Neuronal stem cell (in vitro differentiated cells): ENCODE results near the gene RSU1.

Experiments used
- DNase-seq: peaks from one replicate; pipeline ENCODE4 v3.0.0-alpha.2; 2013; ENCODE audit warnings: low spot score
- H2AFZ ChIP-seq: one replicate; pipeline ENCODE4 v1.6.1; 2013; ENCODE audit warnings: mild to moderate bottlenecking, low read length, inconsistent platforms
- H2AK5ac ChIP-seq: 2 replicates; pipeline ENCODE4 v1.6.1; 2013; ENCODE audit warnings: low read depth, mild to moderate bottlenecking, inconsistent platforms, low read length, moderate library complexity, mixed read lengths
- H2BK120ac ChIP-seq: 2 replicates; pipeline ENCODE4 v1.6.1; 2013; ENCODE audit warnings: low read depth, mild to moderate bottlenecking, inconsistent platforms, low read length, moderate library complexity, mixed read lengths
- H2BK12ac ChIP-seq: one replicate; pipeline ENCODE4 v1.6.1; 2013; ENCODE audit warnings: low read length, inconsistent platforms
- H2BK15ac ChIP-seq: 2 replicates; pipeline ENCODE4 v1.6.1; 2013; ENCODE audit warnings: mild to moderate bottlenecking, low read length, inconsistent platforms, mixed read lengths
- H2BK5ac ChIP-seq: one replicate; pipeline ENCODE4 v1.6.1; 2013; ENCODE audit warnings: inconsistent platforms, mild to moderate bottlenecking, low read length, moderate library complexity
- H3K14ac ChIP-seq: one replicate; pipeline ENCODE4 v1.6.1; 2013; ENCODE audit warnings: low read length, inconsistent platforms
- H3K18ac ChIP-seq: 2 replicates; pipeline ENCODE4 v1.6.1; 2013; ENCODE audit warnings: low read length, inconsistent platforms
- H3K23ac ChIP-seq: 2 replicates; pipeline ENCODE4 v1.6.1; 2013; ENCODE audit warnings: low read depth, mild to moderate bottlenecking, mixed read lengths, low read length, inconsistent platforms; ENCODE audit not compliant: poor library complexity
- H3K27ac ChIP-seq: replicated peaks from 3 replicates; pipeline ENCODE4 v1.5.1; 2013; ENCODE audit warnings: low read length, inconsistent platforms
- H3K27me3 ChIP-seq, 3 experiments: 2 replicates each; pipeline ENCODE4 v1.6.1; 2013; ENCODE audit warnings: low read length in 3 of 3, mild to moderate bottlenecking in 2 of 3, inconsistent platforms in 1 of 3, low read depth in 1 of 3, mixed read lengths in 1 of 3, moderate library complexity in 1 of 3; ENCODE audit not compliant: control insufficient read depth in 3 of 3, insufficient read depth in 3 of 3
- H3K36me3 ChIP-seq, 2 donors: replicated peaks in 1 of 2; 2 replicates each; pipeline ENCODE4 v1.6.1; 2013; ENCODE audit warnings: low read length in 2 of 2; ENCODE audit not compliant: control insufficient read depth in 2 of 2, insufficient read depth in 2 of 2
- H3K4ac ChIP-seq: 2 replicates; pipeline ENCODE4 v1.6.1; 2013; ENCODE audit warnings: inconsistent platforms, mild to moderate bottlenecking, low read length, moderate library complexity
- H3K4me1 ChIP-seq, 2 donors: 1 replicate in 1 of 2; 2 replicates in 1 of 2; pipeline ENCODE4 v1.6.1; 2013; ENCODE audit warnings: low read length in 2 of 2, low read depth in 1 of 2; ENCODE audit not compliant: control insufficient read depth in 2 of 2, insufficient read depth in 1 of 2
- H3K4me2 ChIP-seq: one replicate; pipeline ENCODE4 v1.6.1; 2013; ENCODE audit warnings: mild to moderate bottlenecking, low read length, inconsistent platforms; ENCODE audit not compliant: insufficient read depth, poor library complexity, severe bottlenecking
- H3K4me3 ChIP-seq, 2 donors: 2 replicates each; pipeline ENCODE4 v1.5.1; 2013; ENCODE audit warnings: low read length in 2 of 2, mild to moderate bottlenecking in 2 of 2, inconsistent platforms in 1 of 2, moderate library complexity in 1 of 2
- H3K79me1 ChIP-seq: one replicate; pipeline ENCODE4 v1.6.1; 2013; ENCODE audit warnings: low read depth, mild to moderate bottlenecking, inconsistent platforms, low read length, moderate library complexity
- H3K9ac ChIP-seq: one replicate; pipeline ENCODE4 v1.6.1; 2013; ENCODE audit warnings: mild to moderate bottlenecking, low read depth, low read length, inconsistent platforms; ENCODE audit not compliant: poor library complexity
- H3K9me3 ChIP-seq, 2 donors: replicated peaks in 1 of 2; 2 replicates each; pipeline versions ENCODE3 to v1.6.1; 2013; ENCODE audit warnings: low read length in 2 of 2, mild to moderate bottlenecking in 2 of 2, inconsistent platforms in 1 of 2, low read depth in 1 of 2, mixed read lengths in 1 of 2, moderate library complexity in 1 of 2; ENCODE audit not compliant: control insufficient read depth in 2 of 2, insufficient read depth in 1 of 2
- H4K8ac ChIP-seq: one replicate; pipeline ENCODE4 v1.6.1; 2013; ENCODE audit warnings: low read depth, mild to moderate bottlenecking, inconsistent platforms, low read length, moderate library complexity
- H4K91ac ChIP-seq: one replicate; pipeline ENCODE4 v1.6.1; 2013; ENCODE audit warnings: low read length, low read depth, mild to moderate bottlenecking, inconsistent platforms; ENCODE audit not compliant: poor library complexity
- WGBS, 2 donors: extraction: QIAGEN DNeasy Blood & Tissue Kit; methylation state at CpG; one replicate each; pipeline ENCODE4 v1.1.7; 2013; ENCODE audit warnings: missing lambda C conversion rate in 2 of 2, mixed read lengths in 1 of 2; ENCODE audit not compliant: insufficient read length in 2 of 2, insufficient replicate concordance in 1 of 2; ENCODE audit errors: extremely low coverage in 2 of 2; 5-methylcytosine and 5-hydroxymethylcytosine counted together

RSU1 gene

DNA sequence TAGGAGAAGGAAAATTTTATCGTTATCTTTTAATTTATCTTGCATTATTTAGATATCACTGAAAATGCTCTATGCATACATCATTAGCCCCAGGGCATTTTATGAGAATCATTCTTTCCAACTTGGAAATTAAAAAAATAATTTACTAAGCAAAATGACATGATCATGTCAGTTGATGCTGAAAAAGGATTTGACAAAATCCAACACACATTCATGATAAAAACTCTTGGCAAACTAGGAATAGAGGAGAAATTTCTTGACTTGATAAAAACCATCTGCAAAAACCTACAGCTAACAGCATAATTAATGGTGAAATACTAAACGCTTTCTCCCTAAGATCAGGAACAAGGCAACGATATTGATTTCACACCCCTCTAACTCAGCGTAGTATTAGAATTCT lies 40.2 kb upstream of the RSU1 start:
- Histone ChIP-seq H3K9me3 (no peaks in the 10 kb centered on the region), H2AK5ac (no peak overlapping the region), H2BK15ac (no peak overlapping the region), H3K27me3 (no peaks in the 10 kb centered on the region), H3K18ac (no peak overlapping the region), H3K4me1 (peaks cover 2 to 14% of the 10 kb centered on the region in 2 donors), H3K4me3 (no peak overlapping the region), H2BK120ac (no peak overlapping the region), H4K8ac (no peak overlapping the region), H3K23ac (no peak overlapping the region), H3K27ac (no peak overlapping the region), H3K36me3 (no peaks in the 10 kb centered on the region), H2BK12ac (no peak overlapping the region), H2BK5ac (no peak overlapping the region), H2AFZ (no peak overlapping the region), H4K91ac (no peak overlapping the region), H3K79me1 (no peaks in the 10 kb centered on the region), H3K14ac (no peak overlapping the region), H3K4ac (no peak overlapping the region), H3K9ac (no peak overlapping the region), H3K4me2 (no peak overlapping the region)
- no peak for DNase-seq
- WGBS, 2 donors = no CpG with 5 or more reads among the region's 4 CpGs

DNA sequence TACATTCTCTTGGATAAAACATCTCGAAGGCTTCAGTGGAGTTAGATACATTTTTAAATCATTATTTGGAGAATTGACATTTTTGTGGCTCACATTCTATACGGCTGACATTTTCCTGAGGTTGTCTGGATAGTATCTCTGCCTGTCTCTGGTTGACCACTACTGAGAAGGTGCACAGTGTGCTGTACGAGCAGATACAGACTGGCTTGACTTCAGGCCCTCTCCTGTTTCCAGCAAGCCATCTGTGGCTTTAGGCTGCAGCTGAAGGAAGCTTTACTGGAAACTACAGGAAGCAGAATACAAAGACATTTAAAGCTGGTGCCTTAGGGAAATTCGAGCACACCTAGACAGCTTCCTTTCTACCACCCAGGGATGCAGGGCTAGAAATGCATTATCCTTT lies 39.3 kb upstream of the RSU1 start:
- no peaks in the 10 kb centered on the region for H3K27me3 ChIP-seq
- H3K9ac ChIP-seq = no peak overlapping the region
- no peaks in the 10 kb centered on the region for H3K79me1 ChIP-seq
- H2BK120ac ChIP-seq = no peak overlapping the region
- H2AFZ ChIP-seq = peak overlapping the region; percentile 73
- no peak overlapping the region for H3K4me2 ChIP-seq
- H3K9me3 ChIP-seq = no peaks in the 10 kb centered on the region
- H3K4me3 ChIP-seq = no peak overlapping the region
- no peak overlapping the region for H3K27ac ChIP-seq
- no peak overlapping the region for H2BK12ac ChIP-seq
- H3K36me3 ChIP-seq = no peaks in the 10 kb centered on the region
- H3K4me1 ChIP-seq = peaks cover 2 to 14% of the 10 kb centered on the region in 2 donors
- no peak overlapping the region for H2BK5ac ChIP-seq
- H3K14ac ChIP-seq = no peak overlapping the region
- no peak overlapping the region for H3K4ac ChIP-seq
- H4K8ac ChIP-seq = no peak overlapping the region
- H2BK15ac ChIP-seq = no peak overlapping the region
- no peak overlapping the region for H2AK5ac ChIP-seq
- WGBS, 2 donors = no CpG with 5 or more reads among the region's 4 CpGs
- no peak overlapping the region for H4K91ac ChIP-seq
- DNase-seq = no peak
- H3K23ac ChIP-seq = no peak overlapping the region
- no peak overlapping the region for H3K18ac ChIP-seq

DNA sequence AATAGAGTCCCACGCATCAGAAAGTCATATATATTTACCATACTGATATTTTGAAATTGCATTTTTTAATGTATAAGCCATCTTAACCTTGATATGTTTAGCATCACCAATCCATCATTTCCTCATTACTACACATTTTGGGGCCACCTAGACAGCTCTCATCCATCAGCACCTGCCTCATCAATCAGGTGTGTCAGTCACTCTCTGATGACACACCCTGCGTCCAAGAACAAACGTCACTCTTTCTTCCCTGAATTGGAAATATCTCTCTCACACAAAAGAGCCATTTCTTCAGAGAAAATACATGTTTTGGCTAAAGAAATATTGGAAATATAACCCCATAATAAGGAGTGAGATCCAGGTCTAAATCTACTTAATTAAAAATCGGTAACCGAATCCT lies 38.9 kb upstream of the RSU1 start:
- Histone ChIP-seq H3K27me3 (no peaks in the 10 kb centered on the region), H3K36me3 (no peaks in the 10 kb centered on the region), H3K79me1 (no peaks in the 10 kb centered on the region), H3K9ac (no peak overlapping the region), H3K23ac (no peak overlapping the region), H3K4me3 (no peak overlapping the region), H2BK12ac (no peak overlapping the region), H3K9me3 (no peaks in the 10 kb centered on the region), H2BK5ac (no peak overlapping the region), H2BK15ac (no peak overlapping the region), H4K91ac (no peak overlapping the region), H4K8ac (no peak overlapping the region), H2BK120ac (no peak overlapping the region), H2AFZ (peak overlapping the region; percentile 73), H3K4ac (no peak overlapping the region), H3K27ac (no peak overlapping the region), H3K18ac (no peak overlapping the region), H3K4me2 (no peak overlapping the region), H3K14ac (no peak overlapping the region), H3K4me1 (peaks cover 2 to 14% of the 10 kb centered on the region in 2 donors), H2AK5ac (no peak overlapping the region)
- WGBS, 2 donors = no CpG with 5 or more reads among the region's 5 CpGs
- no peak for DNase-seq

DNA sequence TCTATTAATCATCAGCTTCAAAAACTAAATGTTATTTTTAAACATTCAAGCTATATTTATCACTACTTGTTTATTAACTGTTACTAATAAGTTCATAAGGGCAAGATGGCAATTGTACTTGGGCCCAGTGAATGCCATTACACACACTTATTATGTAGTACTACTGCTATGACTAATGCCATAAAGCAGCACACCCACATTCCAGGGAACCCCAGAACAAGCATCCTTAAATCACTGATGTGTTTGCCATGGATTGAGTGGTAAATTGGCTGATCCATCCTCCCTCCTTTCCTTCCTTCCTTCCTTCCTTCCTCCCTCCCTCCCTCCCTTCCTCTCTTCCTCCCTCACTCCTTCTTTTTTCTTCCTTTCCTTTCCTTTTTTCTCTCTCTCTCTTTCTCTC lies 37.4 kb upstream of the RSU1 start:
- H3K4me2 ChIP-seq = no peak overlapping the region
- H3K4me3 ChIP-seq = no peak overlapping the region
- H3K27me3 ChIP-seq = no peaks in the 10 kb centered on the region
- H4K91ac ChIP-seq = no peak overlapping the region
- peaks cover 2 to 14% of the 10 kb centered on the region in 2 donors for H3K4me1 ChIP-seq
- no peaks in the 10 kb centered on the region for H3K36me3 ChIP-seq
- H3K4ac ChIP-seq = no peak overlapping the region
- DNase-seq = no peak
- no peak overlapping the region for H2BK5ac ChIP-seq
- H4K8ac ChIP-seq = no peak overlapping the region
- no peak overlapping the region for H2BK15ac ChIP-seq
- no peak overlapping the region for H3K9ac ChIP-seq
- H2AFZ ChIP-seq = no peak overlapping the region
- H3K14ac ChIP-seq = no peak overlapping the region
- H2AK5ac ChIP-seq = no peak overlapping the region
- H3K9me3 ChIP-seq = no peaks in the 10 kb centered on the region
- no peak overlapping the region for H3K18ac ChIP-seq
- no peak overlapping the region for H2BK120ac ChIP-seq
- H3K79me1 ChIP-seq = no peaks in the 10 kb centered on the region
- no peak overlapping the region for H2BK12ac ChIP-seq
- H3K27ac ChIP-seq = no peak overlapping the region
- H3K23ac ChIP-seq = no peak overlapping the region
